ENCODE measurements around the gene PDE1A. TPM values are rescaled to one million over a fixed set of nuclear protein-coding genes. Genes with fewer than 3 reads are reported as not detected.

Gene PDE1A
- total and polyA plus RNA-seq, 2 of the 13 experiments (the other 11 are each of a cell fraction or from before 2014, with no cell fraction given), result not detected

DNA sequence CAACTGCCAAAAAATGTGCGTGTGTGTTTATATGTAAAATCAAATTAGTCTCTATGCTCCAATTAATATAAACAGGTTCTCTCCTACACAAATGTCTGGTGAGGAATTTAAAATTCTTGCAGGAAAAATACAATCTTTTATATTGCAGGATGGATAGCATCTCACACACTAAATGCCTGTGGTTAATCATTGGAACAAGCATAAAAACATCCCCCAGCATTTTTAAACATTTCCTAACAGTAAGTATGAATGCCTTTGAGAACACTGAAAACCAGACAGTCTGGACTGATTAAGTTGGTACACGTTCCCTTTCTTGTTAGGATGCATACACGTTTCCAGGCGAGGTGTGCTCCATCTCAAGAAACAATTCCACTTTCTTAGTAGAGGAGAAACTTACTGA is 29.9 kb upstream of the PDE1A start:
- FAIRE-seq (no peak), ATAC-seq (no peak), DNase-seq (ENCODE audit: low spot score) (no peak)
- Histone ChIP-seq H3K27me3 (ENCODE audit: control insufficient read depth in 1 of 2, insufficient read depth in 2 of 2, low read length in 2 of 2) (no peaks in the 10 kb centered on the region), H3K36me3 (replicated peaks in 1 of 2; ENCODE audit: control insufficient read depth in 1 of 2, insufficient read depth in 2 of 2, low read length in 2 of 2) (no peaks in the 10 kb centered on the region), H3K27ac (ENCODE audit: extremely low read length, insufficient read depth, low read length) (no peak overlapping the region), H4K20me1 (ENCODE audit: insufficient read depth, low read length) (no peaks in the 10 kb centered on the region), H2AFZ (ENCODE audit: low read length) (no peak overlapping the region), H3K4me1 (ENCODE audit: insufficient read depth, low read length) (no peaks in the 10 kb centered on the region), H3K4me3 (replicated peaks in 1 of 3; ENCODE audit: insufficient read depth in 1 of 3, low read depth in 2 of 3, low read length in 3 of 3) (no peak overlapping the region), H3K9me3 (ENCODE audit: low read length) (no peaks in the 10 kb centered on the region), H3K9ac (ENCODE audit: insufficient read depth, low read depth, low read length) (no peak overlapping the region), H3K79me2 (ENCODE audit: insufficient read depth, low read length) (no peaks in the 10 kb centered on the region), H3K4me2 (ENCODE audit: low read depth, low read length) (no peak overlapping the region)
- intact Hi-C loops (cut with micrococcal nuclease; ENCODE audit: unreplicated experiment) (no loop called here), in situ Hi-C loops (cut with HindIII; ENCODE audit: extremely low pct_ligation_motif_present, low pct_unique_long_range_greater_than_20kb) (no loop called here)
- BruUV-seq (replicated peaks), result no TSS peak
- POLR2A ChIA-PET, result no interaction called here
- CTCF ChIA-PET (ENCODE audit: low intra/inter-chr PET ratio, low total read pairs), result no interaction called here
- WGBS (ENCODE audit: low lambda C conversion rate), result 14% methylated on average over 4 of the region's 4 CpGs
- no peak for TF ChIP-seq ZNF432 (CRISPR knock-in tag; IDR thresholded peaks at IDR 0.05; ENCODE audit: borderline replicate concordance)
- TF ChIP-seq PATZ1 (CRISPR knock-in tag; IDR thresholded peaks at IDR 0.05), result no peak
- TF ChIP-seq ZNF513 (CRISPR knock-in tag; conservative IDR thresholded peaks at IDR 0.05), result no peak
- TF ChIP-seq ZKSCAN1 (IDR thresholded peaks at IDR 0.05; ENCODE audit: low read length), result no peak
- no peak for TF ChIP-seq ZNF572 (CRISPR knock-in tag; IDR thresholded peaks at IDR 0.05)
- no peak for TF ChIP-seq ZNF142 (CRISPR knock-in tag; IDR thresholded peaks at IDR 0.05)
- TF ChIP-seq BCLAF1 (IDR thresholded peaks at IDR 0.05), result no peak
- TF ChIP-seq ZSCAN20 (CRISPR knock-in tag; IDR thresholded peaks at IDR 0.05; ENCODE audit: borderline replicate concordance), result no peak
- TF ChIP-seq ZNF816 (CRISPR knock-in tag; IDR thresholded peaks at IDR 0.05; ENCODE audit: borderline replicate concordance), result no peak
- TF ChIP-seq, protein P1, sequence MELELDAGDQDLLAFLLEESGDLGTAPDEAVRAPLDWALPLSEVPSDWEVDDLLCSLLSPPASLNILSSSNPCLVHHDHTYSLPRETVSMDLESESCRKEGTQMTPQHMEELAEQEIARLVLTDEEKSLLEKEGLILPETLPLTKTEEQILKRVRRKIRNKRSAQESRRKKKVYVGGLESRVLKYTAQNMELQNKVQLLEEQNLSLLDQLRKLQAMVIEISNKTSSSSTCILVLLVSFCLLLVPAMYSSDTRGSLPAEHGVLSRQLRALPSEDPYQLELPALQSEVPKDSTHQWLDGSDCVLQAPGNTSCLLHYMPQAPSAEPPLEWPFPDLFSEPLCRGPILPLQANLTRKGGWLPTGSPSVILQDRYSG (CRISPR knock-in tag; IDR thresholded peaks at IDR 0.05), result no peak
- TF ChIP-seq ZNF230 (CRISPR knock-in tag; IDR thresholded peaks at IDR 0.05), result no peak

All from HepG2 (cell line).